Renal cortical epithelial cell (primary cell): ENCODE results near the gene OSBPL5. TPM values are rescaled to one million over a fixed set of nuclear protein-coding genes. Genes with fewer than 3 reads are reported as not detected.

Experiments
- DNase-seq: peaks from one replicate; pipeline ENCODE4 v3.0.0-alpha.2; 2011; ENCODE audit warnings: low read depth
- total RNA-seq: library from RNA; depleted of rRNA; stranded (reverse); fragments of >200 nt; gene quantifications from 2 replicates; pipeline ENCODE4 v1.2.3, GENCODE V29; 2014

The OSBPL5 gene
- total RNA-seq, 1 donor from 2014 or later: 21.3 TPM

GRCh38 chr11:3148990-3149851 lies 15.9 kb downstream of the OSBPL5 start:
- DNase-seq: no peak

GRCh38 chr11:3148255-3148989 lies 16.7 kb downstream of the OSBPL5 start:
- DNase-seq: no peak

GRCh38 chr11:3147626-3148025 lies 17.5 kb downstream of the OSBPL5 start:
- DNase-seq: no peak

GRCh38 chr11:3147257-3147619 lies 17.9 kb downstream of the OSBPL5 start:
- no peak for DNase-seq

GRCh38 chr11:3146612-3147256 lies 18.4 kb downstream of the OSBPL5 start:
- DNase-seq: no peak

GRCh38 chr11:3145206-3145520 lies 19.9 kb downstream of the OSBPL5 start:
- no peak for DNase-seq

GRCh38 chr11:3144296-3145205 lies 20.6 kb downstream of the OSBPL5 start:
- no peak for DNase-seq

GRCh38 chr11:3143136-3143880 lies 21.8 kb downstream of the OSBPL5 start:
- DNase-seq: no peak

- no peak for DNase-seq
Observed at GRCh38 chr11:3140291-3140603, 24.9 kb downstream of the OSBPL5 start.

GRCh38 chr11:3139481-3140290 lies 25.4 kb downstream of the OSBPL5 start:
- no peak for DNase-seq

GRCh38 chr11:3139086-3139440 lies 26.0 kb downstream of the OSBPL5 start:
- DNase-seq: no peak

- DNase-seq: no peak
Observed at GRCh38 chr11:3138178-3139085, 26.7 kb downstream of the OSBPL5 start.

- no peak for DNase-seq
Observed at GRCh38 chr11:3137486-3138177, 27.5 kb downstream of the OSBPL5 start.

GRCh38 chr11:3136546-3137455 lies 28.3 kb downstream of the OSBPL5 start:
- DNase-seq: no peak

GRCh38 chr11:3135481-3136440 lies 29.3 kb downstream of the OSBPL5 start:
- DNase-seq: no peak
